ENCODE measurements around the gene RDH5.
"Not testable (repeated sequence)": the region's sequence is repeated elsewhere in the genome, so short reads cannot be mapped to it uniquely, and the experiment has no call there.

RDH5 gene

GRCh38 chr12:55748230-55748993 lies 28.2 kb downstream of the RDH5 start:
- H3K4me3 ChIP-seq (ENCODE audit: low read depth, low read length), result no peak overlapping the region
- no peak for TF ChIP-seq CTCF (IDR thresholded peaks at IDR 0.05; ENCODE audit: low read depth, low read length)

GRCh38 chr12:55755246-55755645 lies 35.1 kb downstream of the RDH5 start:
- TF ChIP-seq CTCF (IDR thresholded peaks at IDR 0.05; ENCODE audit: low read depth, low read length), result no peak
- no peak overlapping the region for H3K4me3 ChIP-seq (ENCODE audit: low read depth, low read length)

- H3K4me3 ChIP-seq (ENCODE audit: low read depth, low read length), result no peak overlapping the region
- TF ChIP-seq CTCF (IDR thresholded peaks at IDR 0.05; ENCODE audit: low read depth, low read length), result no peak
Observed at GRCh38 chr12:55757701-55758100, 37.5 kb downstream of the RDH5 start.

- H3K4me3 ChIP-seq (ENCODE audit: low read depth, low read length), result not testable (repeated sequence)
Observed at GRCh38 chr12:55758575-55758974, 38.4 kb downstream of the RDH5 start.

GRCh38 chr12:55760663-55761062 lies 40.5 kb downstream of the RDH5 start:
- H3K4me3 ChIP-seq (ENCODE audit: low read depth, low read length), result no peak overlapping the region
- TF ChIP-seq CTCF (IDR thresholded peaks at IDR 0.05; ENCODE audit: low read depth, low read length), result no peak

- no peak overlapping the region for H3K4me3 ChIP-seq (ENCODE audit: low read depth, low read length)
- TF ChIP-seq CTCF (IDR thresholded peaks at IDR 0.05; ENCODE audit: low read depth, low read length), result no peak
Observed at GRCh38 chr12:55762646-55763045, 42.5 kb downstream of the RDH5 start.

GRCh38 chr12:55765736-55766290 lies 45.6 kb downstream of the RDH5 start:
- H3K4me3 ChIP-seq (ENCODE audit: low read depth, low read length), result no peak overlapping the region
- no peak for TF ChIP-seq CTCF (IDR thresholded peaks at IDR 0.05; ENCODE audit: low read depth, low read length)

Data from WI38 (cell line).